Right lobe of liver (tissue), 6 donors: ENCODE measurements around the gene PTPRT. TPM values are rescaled to one million over a fixed set of nuclear protein-coding genes. Genes with fewer than 3 reads are reported as not detected.

Source experiments
- ATAC-seq, 4 donors: fragments of 200-7000 bp; cut with Tn5 transposase; one replicate each; pipeline ENCODE4 v1.9.1; 2020; ENCODE audit warnings: mild to moderate bottlenecking in 4 of 4, moderate library complexity in 4 of 4
- DNase-seq, 3 donors: peaks; one replicate each; pipeline ENCODE4 v3.0.0-alpha.2; 2020
- H3K27ac ChIP-seq, 3 donors: fragments of 200-600 bp; one replicate each; pipeline ENCODE4 v1.8.0; 2022
- H3K27me3 ChIP-seq, 2 donors: fragments of 200-600 bp; one replicate each; pipeline ENCODE4 v1.8.0; 2022
- H3K36me3 ChIP-seq, 4 donors: fragments of 200-600 bp; sonication (generic) in 1 of 4; one replicate each; pipeline versions ENCODE4 v1.5.1 to v1.8.0; 2017 to 2022; ENCODE audit warnings: control low read depth in 1 of 4
- H3K4me1 ChIP-seq, 4 donors: fragments of 200-600 bp; sonication (generic) in 1 of 4; one replicate each; pipeline versions ENCODE4 v1.5.1 to v1.8.0; 2017 to 2022; ENCODE audit warnings: control low read depth in 1 of 4
- H3K4me3 ChIP-seq, 3 donors: fragments of 200-600 bp; one replicate each; pipeline ENCODE4 v1.8.0; 2022
- H3K9me3 ChIP-seq, 4 donors: fragments of 200-600 bp; sonication (generic) in 1 of 4; one replicate each; pipeline versions ENCODE4 v1.5.1 to v1.8.0; 2017 to 2022; ENCODE audit warnings: control low read depth in 1 of 4
- CTCF ChIP-seq, 4 donors: fragments of 200-600 bp in 3 of 4; fragments of 450-650 bp in 1 of 4; IDR thresholded peaks; one replicate each; pipeline versions ENCODE4 v1.5.1 to v1.8.0; 2016 to 2022; ENCODE audit warnings: antibody characterized with exemption in 4 of 4, mild to moderate bottlenecking in 2 of 4
- POLR2A ChIP-seq: fragments of 450-650 bp; IDR thresholded peaks from one replicate; pipeline ENCODE4 v1.6.1; 2017; ENCODE audit warnings: antibody characterized with exemption, mild to moderate bottlenecking
- WGBS: methylation state at CpG from one replicate; pipeline ENCODE4 v1.1.6; 2018; ENCODE audit warnings: low coverage, low lambda C conversion rate; ENCODE audit not compliant: insufficient coverage; ENCODE audit errors: missing lambda C conversion rate; 5-methylcytosine and 5-hydroxymethylcytosine counted together
- intact Hi-C, 2 donors: fragments of 100-400 bp; cut with DNase I; formaldehyde crosslinking; loops; one replicate each; pipeline versions ENCODE4 v1.11.2 to v1.14.1; 2022
- total RNA-seq, 6 experiments: library from RNA; depleted of rRNA in 2 of 6; stranded (reverse); fragments of >200 nt in 2 of 6; fragmentation: NEBNext Ultra II Directional in 3 of 6; extraction: Animal tissue kit (Norgen Biotek cat#: 25700) in 3 of 6; gene quantifications; one replicate each; pipeline versions ENCODE4 v1.1.0 to v1.2.4, GENCODE V29; 2016 to 2023
- donor health status: DM: no; HTN: yes; CAD: no.
- donor health status: DM: no; HTN: no; CAD: no.
- donor health status: DM: no; HTN: no; CAD: no.
- donor health status: DM: no; HTN: yes; CAD: no.
- donor health status: DM: no; HTN: yes; CAD: no.

PTPRT gene
- total RNA-seq, 6 experiments from 2014 or later = 0.18 to 1.0 (median 0.51) TPM

DNA sequence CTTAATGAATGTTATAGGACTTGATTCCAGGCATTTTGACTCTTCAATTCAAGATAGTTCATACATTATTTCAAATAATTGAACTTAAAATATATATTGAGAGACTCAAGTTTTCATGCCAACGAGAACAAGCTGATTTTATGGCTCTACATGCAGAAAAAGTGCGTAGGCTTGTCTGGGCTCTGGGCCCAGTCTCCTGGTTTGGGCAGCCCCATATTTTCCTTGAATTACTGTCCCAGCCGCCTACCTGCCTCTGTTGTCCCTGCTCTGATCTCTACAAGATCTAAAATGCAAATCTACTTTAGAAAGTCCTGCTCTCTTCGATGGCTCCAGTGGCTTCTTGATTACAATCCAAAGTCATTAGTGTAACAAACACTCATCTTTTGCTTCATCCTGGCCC lies 1034.1 kb downstream of the PTPRT start:
- TF ChIP-seq POLR2A (no peak), CTCF (IDR thresholded peaks at IDR 0.05) (no peak)
- no peak for DNase-seq
- 82% methylated on average over 3 of the region's 4 CpGs for WGBS
- no peak overlapping the region for H3K4me3 ChIP-seq
- no peaks in the 10 kb centered on the region for H3K36me3 ChIP-seq
- no peaks in the 10 kb centered on the region for H3K27me3 ChIP-seq
- intact Hi-C loops = no loop called here
- no peaks in the 10 kb centered on the region for H3K4me1 ChIP-seq
- no peak overlapping the region for H3K27ac ChIP-seq
- no peak for ATAC-seq
- no peaks in the 10 kb centered on the region for H3K9me3 ChIP-seq

DNA sequence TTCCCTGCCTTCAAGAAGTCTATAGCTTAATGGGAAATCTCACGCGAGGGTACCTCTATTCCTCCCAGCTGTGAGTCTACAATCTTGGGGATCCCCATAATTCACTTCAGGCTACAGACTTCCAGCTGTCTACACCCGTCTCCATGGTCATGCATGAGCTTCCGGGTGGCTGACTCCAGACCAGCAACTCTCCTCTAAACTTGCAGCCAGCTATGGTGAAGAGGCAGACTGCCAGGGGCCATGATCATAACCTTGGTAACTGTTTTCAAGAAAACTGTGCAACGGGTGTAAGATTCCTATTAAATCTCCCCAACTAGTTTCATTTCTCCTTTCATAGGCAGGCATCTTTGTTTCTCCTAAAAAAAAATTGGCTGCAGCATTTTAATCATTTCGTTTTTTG lies 1037.1 kb downstream of the PTPRT start:
- Histone ChIP-seq H3K4me3 (no peak overlapping the region), H3K27me3 (no peaks in the 10 kb centered on the region), H3K9me3 (no peaks in the 10 kb centered on the region), H3K27ac (no peak overlapping the region), H3K4me1 (no peaks in the 10 kb centered on the region), H3K36me3 (no peaks in the 10 kb centered on the region)
- WGBS = 55% methylated on average over 6 of the region's 6 CpGs
- ATAC-seq = no peak
- intact Hi-C loops = no loop called here
- no peak for DNase-seq
- TF ChIP-seq POLR2A (no peak), CTCF (IDR thresholded peaks at IDR 0.05) (no peak)

DNA sequence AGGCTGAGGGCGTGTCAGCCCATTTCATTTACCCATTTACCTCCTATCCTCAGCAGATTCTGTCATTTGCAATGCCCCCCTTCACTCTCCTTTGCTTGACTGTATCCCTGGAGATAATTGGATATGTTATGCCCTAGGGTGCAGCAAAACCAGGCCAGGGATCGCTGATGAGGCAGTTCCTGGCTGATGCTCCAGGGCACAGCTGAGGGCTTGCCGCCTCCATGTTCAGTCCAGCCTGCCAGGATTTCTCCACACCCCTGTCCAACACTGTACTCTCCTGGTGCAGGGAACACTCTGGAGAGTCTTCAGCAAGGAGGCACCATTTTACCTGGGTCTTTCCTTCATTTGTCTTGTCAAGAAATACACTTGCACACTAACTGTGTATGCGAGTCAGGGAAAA lies 1039.5 kb downstream of the PTPRT start:
- H3K4me1 ChIP-seq = no peaks in the 10 kb centered on the region
- no peak overlapping the region for H3K27ac ChIP-seq
- ATAC-seq (no peak), DNase-seq (no peak)
- intact Hi-C loops = no loop called here
- 73% methylated on average over 3 of the region's 4 CpGs for WGBS
- no peak overlapping the region for H3K4me3 ChIP-seq
- no peaks in the 10 kb centered on the region for H3K27me3 ChIP-seq
- H3K9me3 ChIP-seq = no peaks in the 10 kb centered on the region
- TF ChIP-seq POLR2A = no peak
- TF ChIP-seq CTCF (IDR thresholded peaks at IDR 0.05) = no peak
- H3K36me3 ChIP-seq = no peaks in the 10 kb centered on the region

DNA sequence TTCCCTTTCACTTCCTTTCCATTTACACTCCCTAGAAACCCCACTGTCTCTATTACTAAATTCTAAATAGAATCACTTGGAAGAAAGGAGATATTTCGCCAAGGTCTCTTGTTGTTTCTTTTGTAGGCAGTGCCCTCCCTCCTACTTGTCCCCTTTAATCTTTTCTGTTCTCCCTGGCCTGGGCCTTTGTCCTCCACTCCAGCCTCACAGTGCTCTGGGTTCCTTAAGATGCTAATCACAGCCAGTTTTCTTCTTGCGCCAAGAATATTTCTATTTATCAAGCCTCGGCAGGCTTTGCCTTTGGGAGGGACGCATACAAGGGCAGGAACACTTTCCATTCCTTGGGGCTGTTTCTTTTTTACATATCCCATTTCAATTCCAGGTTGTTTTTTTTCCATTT lies 1051.0 kb downstream of the PTPRT start:
- DNase-seq (no peak), ATAC-seq (no peak)
- Histone ChIP-seq H3K36me3 (no peaks in the 10 kb centered on the region), H3K4me3 (no peak overlapping the region), H3K27ac (no peak overlapping the region), H3K4me1 (no peaks in the 10 kb centered on the region), H3K27me3 (no peaks in the 10 kb centered on the region), H3K9me3 (no peaks in the 10 kb centered on the region)
- WGBS = 52% methylated on average over 4 of the region's 4 CpGs
- TF ChIP-seq POLR2A (no peak), CTCF (IDR thresholded peaks at IDR 0.05) (no peak)
- intact Hi-C loops = no loop called here
